NCI-H1092 treated with DMSO at 0.1 percent for 48 hours (cell line): ENCODE data around the gene CSNK1A1.
A peak's percentile ranks its signal among the peaks of the same experiment; 100 is the strongest.
"Not testable (repeated sequence)": the region's sequence is repeated elsewhere in the genome, so short reads cannot be mapped to it uniquely, and the experiment has no call there.

Experiments used
- DNase-seq: peaks from one replicate; lab custom pipeline; 2025; lab: John Stamatoyannopoulos, UW

CSNK1A1 gene

GRCh38 chr5:149572576-149573231 lies 21.5 kb upstream of the CSNK1A1 start:
- DNase-seq, result no peak

- no peak for DNase-seq
Observed at GRCh38 chr5:149572170-149572569, 20.9 kb upstream of the CSNK1A1 start.

GRCh38 chr5:149567226-149567625 lies 16.0 kb upstream of the CSNK1A1 start:
- no peak for DNase-seq

GRCh38 chr5:149564542-149565140 lies 13.4 kb upstream of the CSNK1A1 start:
- peak; percentile 45 for DNase-seq

- no peak for DNase-seq
Observed at GRCh38 chr5:149563466-149563865, 12.2 kb upstream of the CSNK1A1 start.

- no peak for DNase-seq
Observed at GRCh38 chr5:149561848-149562247, 10.6 kb upstream of the CSNK1A1 start.

GRCh38 chr5:149559706-149560105 lies 8.5 kb upstream of the CSNK1A1 start:
- DNase-seq, result no peak

GRCh38 chr5:149552553-149553160 lies 1.4 kb upstream of the CSNK1A1 start:
- DNase-seq, result no peak

- no peak for DNase-seq
Observed at GRCh38 chr5:149552038-149552494, 827 bp upstream of the CSNK1A1 start.

GRCh38 chr5:149550594-149551226 lies 529 bp downstream of the CSNK1A1 start:
- peak; percentile 12 for DNase-seq

- no peak for DNase-seq
Observed at GRCh38 chr5:149550268-149550583, 1.0 kb downstream of the CSNK1A1 start.

- DNase-seq, result peak; percentile 39
Observed at GRCh38 chr5:149549461-149550267, 1.6 kb downstream of the CSNK1A1 start.

GRCh38 chr5:149546974-149547373 lies 4.3 kb downstream of the CSNK1A1 start:
- no peak for DNase-seq

GRCh38 chr5:149545327-149545726 lies 5.9 kb downstream of the CSNK1A1 start:
- no peak for DNase-seq

GRCh38 chr5:149544028-149544420 lies 7.2 kb downstream of the CSNK1A1 start:
- no peak for DNase-seq

- no peak for DNase-seq
Observed at GRCh38 chr5:149543361-149544027, 7.7 kb downstream of the CSNK1A1 start.

GRCh38 chr5:149541893-149542292 lies 9.3 kb downstream of the CSNK1A1 start:
- DNase-seq, result no peak

GRCh38 chr5:149540089-149540488 lies 11.2 kb downstream of the CSNK1A1 start:
- no peak for DNase-seq

GRCh38 chr5:149537374-149537975 lies 13.8 kb downstream of the CSNK1A1 start:
- no peak for DNase-seq

GRCh38 chr5:149535787-149536186 lies 15.5 kb downstream of the CSNK1A1 start:
- not testable (repeated sequence) for DNase-seq

GRCh38 chr5:149532413-149532812 lies 18.8 kb downstream of the CSNK1A1 start:
- DNase-seq, result no peak
